HepG2 (cell line): ENCODE data around the gene LRRC3C. TPM values are rescaled to one million over a fixed set of nuclear protein-coding genes. Genes with fewer than 3 reads are reported as not detected.
A peak's percentile ranks its signal among the peaks of the same experiment; 100 is the strongest.

ENCODE experiments used
- GPN1 ChIP-seq: sonication (generic); formaldehyde crosslinking; IDR thresholded peaks from 2 replicates; pipeline ENCODE4 v1.5.1; 2020; ENCODE audit warnings: missing genetic modification reagents, borderline replicate concordance
- HINFP ChIP-seq: sonication (generic); formaldehyde crosslinking; IDR thresholded peaks from 2 replicates; pipeline ENCODE4 v1.4.0; 2020; ENCODE audit warnings: low read depth, mild to moderate bottlenecking, missing genetic modification reagents
- NR2F6 ChIP-seq, 2 experiments: IDR thresholded peaks; 2 replicates each; pipeline ENCODE4 v1.6.1; 2016; ENCODE audit warnings: antibody characterized with exemption in 1 of 2, mild to moderate bottlenecking in 1 of 2
- PHF5A ChIP-seq: IDR thresholded peaks from one replicate; pipeline ENCODE4 v1.6.1; 2018; ENCODE audit warnings: low read depth, missing genetic modification reagents; ENCODE audit not compliant: unreplicated experiment
- RBAK ChIP-seq: sonication (generic); formaldehyde crosslinking; IDR thresholded peaks from 2 replicates; pipeline ENCODE4 v1.5.1; 2020; ENCODE audit warnings: mild to moderate bottlenecking, missing genetic modification reagents
- RBFOX2 ChIP-seq: fragments of 200-400 bp; formaldehyde crosslinking; IDR thresholded peaks from 2 replicates; pipeline ENCODE4 v1.6.1; 2017; ENCODE audit warnings: low read depth, mild to moderate bottlenecking, low read length
- STAG1 ChIP-seq: sonication (generic); formaldehyde crosslinking; IDR thresholded peaks from 2 replicates; pipeline ENCODE4 v1.4.0; 2020; ENCODE audit warnings: missing genetic modification reagents
- XRCC5 ChIP-seq: fragments of 200-400 bp; formaldehyde crosslinking; optimal IDR thresholded peaks from 2 replicates; pipeline ENCODE3; 2017; ENCODE audit warnings: mild to moderate bottlenecking, low read length
- ZFP62 ChIP-seq: sonication (generic); formaldehyde crosslinking; IDR thresholded peaks from 2 replicates; pipeline ENCODE4 v1.4.0; 2020; ENCODE audit warnings: missing genetic modification reagents
- ZKSCAN1 ChIP-seq: fragments of 150-350 bp; IDR thresholded peaks from 2 replicates; pipeline ENCODE4 v1.6.1; 2014; ENCODE audit warnings: low read length
- ZNF225 ChIP-seq: sonication (generic); formaldehyde crosslinking; IDR thresholded peaks from 2 replicates; pipeline ENCODE4 v1.4.0; 2020; ENCODE audit warnings: mild to moderate bottlenecking, missing genetic modification reagents
- ZNF280B ChIP-seq: sonication (generic); formaldehyde crosslinking; IDR thresholded peaks from 2 replicates; pipeline ENCODE4 v1.5.0; 2020; ENCODE audit warnings: missing genetic modification reagents, mild to moderate bottlenecking, borderline replicate concordance
- ZNF337 ChIP-seq: sonication (generic); formaldehyde crosslinking; IDR thresholded peaks from 2 replicates; pipeline ENCODE4 v1.5.1; 2020; ENCODE audit warnings: missing genetic modification reagents, low read depth, mild to moderate bottlenecking, borderline replicate concordance
- ZNF562 ChIP-seq: sonication (generic); formaldehyde crosslinking; IDR thresholded peaks from 2 replicates; pipeline ENCODE4 v1.8.0; 2022; ENCODE audit warnings: missing genetic modification reagents, borderline replicate concordance
- ZNF567 ChIP-seq: sonication (generic); formaldehyde crosslinking; IDR thresholded peaks from 2 replicates; pipeline ENCODE4 v1.8.1; 2023; ENCODE audit warnings: mild to moderate bottlenecking, missing genetic modification reagents, borderline replicate concordance
- ZNF598 ChIP-seq: sonication (generic); formaldehyde crosslinking; IDR thresholded peaks from 2 replicates; pipeline ENCODE4 v1.5.1; 2020; ENCODE audit warnings: mild to moderate bottlenecking, missing genetic modification reagents, borderline replicate concordance
- ZNF644 ChIP-seq: IDR thresholded peaks from 2 replicates; pipeline ENCODE4 v1.6.1; 2016; ENCODE audit warnings: low read depth
- ZNF672 ChIP-seq: sonication (generic); formaldehyde crosslinking; IDR thresholded peaks from 2 replicates; pipeline ENCODE4 v1.8.1; 2022; ENCODE audit warnings: missing genetic modification reagents
- ZNF773 ChIP-seq: sonication (generic); formaldehyde crosslinking; IDR thresholded peaks from 2 replicates; pipeline ENCODE4 v1.4.0; 2020; ENCODE audit warnings: missing genetic modification reagents, borderline replicate concordance
- ZSCAN12 ChIP-seq: sonication (generic); formaldehyde crosslinking; IDR thresholded peaks from 2 replicates; pipeline ENCODE4 v1.9.0; 2021; ENCODE audit warnings: mild to moderate bottlenecking, missing genetic modification reagents
- polyA plus RNA-seq, 8 experiments: library from polyadenylated mRNA; depleted of rRNA in 3 of 8; stranded (reverse) in 7 of 8; unstranded in 1 of 8; fragments of >200 nt; fragmentation: Illumina TruSeq in 4 of 8; extraction: Trizol in 4 of 8; gene quantifications; 2 replicates each; pipeline versions ENCODE4 v1.2.1 to v1.2.3, GENCODE V29; 2011 to 2016; ENCODE audit warnings: low read depth in 4 of 8, missing spikeins in 1 of 8, mixed read lengths in 1 of 8; ENCODE audit not compliant: insufficient read depth in 1 of 8
- total RNA-seq, 5 experiments: library from RNA; depleted of rRNA; stranded (reverse); fragments of >200 nt; fragmentation: Illumina TruSeq; extraction: Trizol; gene quantifications; 2 replicates each; pipeline ENCODE4 v1.2.3, GENCODE V29; 2016; ENCODE audit warnings: low read depth in 1 of 5
- TF ChIP-seq, protein P1 (sequence below): sonication (generic); formaldehyde crosslinking; IDR thresholded peaks from 2 replicates; pipeline ENCODE4 v1.4.0; 2020; ENCODE audit warnings: mild to moderate bottlenecking, missing genetic modification reagents, borderline replicate concordance
- TF ChIP-seq, protein P2 (sequence below): IDR thresholded peaks from 2 replicates; pipeline ENCODE4 v1.6.1; 2012; ENCODE audit warnings: inconsistent platforms
- TF ChIP-seq, protein P3 (sequence below): fragments of 450-650 bp; IDR thresholded peaks from 2 replicates; pipeline ENCODE4 v1.6.1; 2016

LRRC3C gene
- total and polyA plus RNA-seq, 2 of the 13 experiments (the other 11 are each of a cell fraction or from before 2014, with no cell fraction given) = 0.17 TPM; not detected in 1

DNA sequence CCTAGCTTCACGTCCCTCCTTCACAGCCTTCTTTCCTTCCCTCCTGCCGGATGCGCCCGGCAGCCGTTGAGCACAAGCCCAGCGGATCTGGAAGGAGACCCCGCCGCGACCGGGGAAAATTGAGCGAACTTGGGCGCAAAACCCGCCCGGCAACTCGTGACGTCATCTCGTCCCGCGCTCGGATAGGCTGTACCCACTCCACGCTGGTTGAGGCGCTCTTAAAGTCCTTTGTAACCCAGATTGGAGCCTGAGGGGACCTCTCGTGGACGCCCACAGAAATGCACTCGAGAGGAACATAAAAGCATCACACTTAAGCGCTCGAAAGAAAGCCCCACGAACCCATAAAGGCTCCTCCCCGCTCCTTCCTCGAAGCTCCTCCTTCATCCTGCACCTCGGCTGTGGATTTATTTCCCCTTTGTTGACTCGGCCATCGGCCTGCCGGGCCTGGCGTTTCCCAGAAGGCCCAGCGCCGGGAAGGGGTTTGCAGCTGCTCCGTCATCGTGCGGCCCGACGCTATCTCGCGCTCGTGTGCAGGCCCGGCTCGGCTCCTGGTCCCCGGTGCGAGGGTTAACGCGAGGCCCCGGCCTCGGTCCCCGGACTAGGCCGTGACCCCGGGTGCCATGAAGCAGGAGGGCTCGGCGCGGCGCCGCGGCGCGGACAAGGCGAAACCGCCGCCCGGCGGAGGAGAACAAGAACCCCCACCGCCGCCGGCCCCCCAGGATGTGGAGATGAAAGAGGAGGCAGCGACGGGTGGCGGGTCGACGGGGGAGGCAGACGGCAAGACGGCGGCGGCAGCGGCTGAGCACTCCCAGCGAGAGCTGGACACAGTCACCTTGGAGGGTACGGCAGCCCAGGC is 53.0 kb downstream of the LRRC3C start, which contains the start of gene PSMD3 (continued):
- TF ChIP-seq, protein P1, sequence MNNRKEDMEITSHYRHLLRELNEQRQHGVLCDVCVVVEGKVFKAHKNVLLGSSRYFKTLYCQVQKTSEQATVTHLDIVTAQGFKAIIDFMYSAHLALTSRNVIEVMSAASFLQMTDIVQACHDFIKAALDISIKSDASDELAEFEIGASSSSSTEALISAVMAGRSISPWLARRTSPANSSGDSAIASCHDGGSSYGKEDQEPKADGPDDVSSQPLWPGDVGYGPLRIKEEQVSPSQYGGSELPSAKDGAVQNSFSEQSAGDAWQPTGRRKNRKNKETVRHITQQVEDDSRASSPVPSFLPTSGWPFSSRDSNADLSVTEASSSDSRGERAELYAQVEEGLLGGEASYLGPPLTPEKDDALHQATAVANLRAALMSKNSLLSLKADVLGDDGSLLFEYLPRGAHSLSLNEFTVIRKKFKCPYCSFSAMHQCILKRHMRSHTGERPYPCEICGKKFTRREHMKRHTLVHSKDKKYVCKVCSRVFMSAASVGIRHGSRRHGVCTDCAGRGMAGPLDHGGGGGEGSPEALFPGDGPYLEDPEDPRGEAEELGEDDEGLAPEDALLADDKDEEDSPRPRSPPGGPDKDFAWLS (CRISPR knock-in tag) = 0 out of 2 replicates have a peak, but pooled peaks have one; percentile 4
- peak; percentile 72 for TF ChIP-seq HINFP (CRISPR knock-in tag)
- TF ChIP-seq ZNF567 (CRISPR knock-in tag) = peak; percentile 78
- TF ChIP-seq ZNF280B (CRISPR knock-in tag) = peak; percentile 93
- peak; percentile 93 for TF ChIP-seq STAG1 (CRISPR knock-in tag)
- TF ChIP-seq, protein P2, sequence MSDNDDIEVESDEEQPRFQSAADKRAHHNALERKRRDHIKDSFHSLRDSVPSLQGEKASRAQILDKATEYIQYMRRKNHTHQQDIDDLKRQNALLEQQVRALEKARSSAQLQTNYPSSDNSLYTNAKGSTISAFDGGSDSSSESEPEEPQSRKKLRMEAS = peak; percentile 97
- peak; percentile 40; the same call in 1 of the 2 replicates for TF ChIP-seq ZNF598 (CRISPR knock-in tag)
- TF ChIP-seq ZNF562 (CRISPR knock-in tag) = peak; percentile 62; the same call in 1 of the 2 replicates
- no peak for TF ChIP-seq ZNF644
- peak; percentile 98 for TF ChIP-seq RBFOX2
- TF ChIP-seq ZNF225 (CRISPR knock-in tag) = peak; percentile 99
- peak; percentile 67; the same call in 1 of the 2 replicates for TF ChIP-seq ZFP62 (CRISPR knock-in tag)
- TF ChIP-seq NR2F6 (IDR thresholded peaks at IDR 0.05) = no peak
- TF ChIP-seq NR2F6 (CRISPR knock-in tag; IDR thresholded peaks at IDR 0.05) = peak; percentile 76
- peak; percentile 51; the same call in 1 of the 2 replicates for TF ChIP-seq RBAK (CRISPR knock-in tag)
- TF ChIP-seq, protein P3, sequence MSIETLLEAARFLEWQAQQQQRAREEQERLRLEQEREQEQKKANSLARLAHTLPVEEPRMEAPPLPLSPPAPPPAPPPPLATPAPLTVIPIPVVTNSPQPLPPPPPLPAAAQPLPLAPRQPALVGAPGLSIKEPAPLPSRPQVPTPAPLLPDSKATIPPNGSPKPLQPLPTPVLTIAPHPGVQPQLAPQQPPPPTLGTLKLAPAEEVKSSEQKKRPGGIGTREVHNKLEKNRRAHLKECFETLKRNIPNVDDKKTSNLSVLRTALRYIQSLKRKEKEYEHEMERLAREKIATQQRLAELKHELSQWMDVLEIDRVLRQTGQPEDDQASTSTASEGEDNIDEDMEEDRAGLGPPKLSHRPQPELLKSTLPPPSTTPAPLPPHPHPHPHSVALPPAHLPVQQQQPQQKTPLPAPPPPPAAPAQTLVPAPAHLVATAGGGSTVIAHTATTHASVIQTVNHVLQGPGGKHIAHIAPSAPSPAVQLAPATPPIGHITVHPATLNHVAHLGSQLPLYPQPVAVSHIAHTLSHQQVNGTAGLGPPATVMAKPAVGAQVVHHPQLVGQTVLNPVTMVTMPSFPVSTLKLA = peak; percentile 44; the same call in 1 of the 2 replicates
- peak; percentile 100 for TF ChIP-seq XRCC5
- TF ChIP-seq GPN1 (CRISPR knock-in tag) = peak; percentile 54; the same call in 1 of the 2 replicates
- TF ChIP-seq ZSCAN12 (CRISPR knock-in tag) = peak; percentile 93
- TF ChIP-seq ZNF672 (CRISPR knock-in tag) = peak; percentile 59; the same call in 1 of the 2 replicates
- TF ChIP-seq ZNF773 (CRISPR knock-in tag) = peak; percentile 96
- peak; percentile 95 for TF ChIP-seq PHF5A (CRISPR knock-in tag)
- TF ChIP-seq ZKSCAN1 = peak; percentile 76
- TF ChIP-seq ZNF337 (CRISPR knock-in tag) = peak; percentile 84; the same call in 1 of the 2 replicates
